Spleen (tissue), 11 donors: ENCODE data around the gene LPCAT1. TPM values are rescaled to one million over a fixed set of nuclear protein-coding genes. Genes with fewer than 3 reads are reported as not detected.

Experiments
- DNase-seq: peaks from one replicate; pipeline ENCODE4 v3.0.0-alpha.2; 2020
- H3K27ac ChIP-seq, 8 donors: fragments of 200-600 bp; sonication (generic) in 7 of 8; 1 replicate in 4 of 8; 2 replicates in 4 of 8; pipeline versions ENCODE4 v1.5.0 to v1.8.0; 2016 to 2021; ENCODE audit warnings: inconsistent platforms in 4 of 8, mild to moderate bottlenecking in 4 of 8, moderate library complexity in 1 of 8
- H3K27me3 ChIP-seq, 7 donors: fragments of 200-600 bp; sonication (generic) in 6 of 7; replicated peaks in 1 of 7; 1 replicate in 4 of 7; 2 replicates in 3 of 7; pipeline versions ENCODE4 v1.5.0 to v1.8.0; 2016 to 2021; ENCODE audit warnings: inconsistent platforms in 3 of 7, mild to moderate bottlenecking in 1 of 7
- H3K36me3 ChIP-seq, 6 donors: fragments of 200-600 bp; sonication (generic) in 5 of 6; 1 replicate in 4 of 6; 2 replicates in 2 of 6; pipeline versions ENCODE4 v1.5.0 to v1.8.0; 2016 to 2021; ENCODE audit warnings: inconsistent platforms in 2 of 6
- H3K4me1 ChIP-seq, 6 donors: fragments of 200-600 bp; sonication (generic) in 5 of 6; 1 replicate in 3 of 6; 2 replicates in 3 of 6; pipeline versions ENCODE4 v1.5.0 to v1.8.0; 2016 to 2021; ENCODE audit warnings: inconsistent platforms in 3 of 6
- H3K4me3 ChIP-seq, 8 donors: fragments of 200-600 bp; sonication (generic) in 7 of 8; 1 replicate in 4 of 8; 2 replicates in 4 of 8; pipeline versions ENCODE4 v1.5.0 to v1.8.0; 2016 to 2021; ENCODE audit warnings: inconsistent platforms in 4 of 8, mild to moderate bottlenecking in 4 of 8, moderate library complexity in 2 of 8
- H3K9me3 ChIP-seq, 8 donors: fragments of 200-600 bp; sonication (generic) in 7 of 8; 1 replicate in 4 of 8; 2 replicates in 4 of 8; pipeline versions ENCODE4 v1.5.0 to v1.8.0; 2016 to 2021; ENCODE audit warnings: inconsistent platforms in 4 of 8
- POLR2A ChIP-seq, 3 donors: fragments of 450-650 bp; IDR thresholded peaks; one replicate each; pipeline ENCODE4 v1.5.1; 2017; ENCODE audit warnings: antibody characterized with exemption in 3 of 3, mild to moderate bottlenecking in 1 of 3
- POLR2AphosphoS5 ChIP-seq, 3 donors: sonication (generic); formaldehyde crosslinking; IDR thresholded peaks; one replicate each; pipeline ENCODE4 v1.5.1; 2017; ENCODE audit warnings: antibody characterized with exemption in 3 of 3
- WGBS, 5 donors: extraction: QIAGEN DNeasy Blood & Tissue Kit in 3 of 5; methylation state at CpG; one replicate each; pipeline versions ENCODE4 v1.1.5 to v1.1.7; 2013 to 2018; 5-methylcytosine and 5-hydroxymethylcytosine counted together
- intact Hi-C: fragments of 100-400 bp; cut with DNase I; formaldehyde crosslinking; loops from one replicate; pipeline ENCODE4 v1.15.0; 2023; ENCODE audit warnings: low total_unique reads
- polyA plus RNA-seq, 3 donors: library from polyadenylated mRNA; stranded (reverse); fragments of 200-250 nt; gene quantifications; one replicate each; pipeline ENCODE4 v1.2.1, GENCODE V29; 2013
- total RNA-seq, 7 donors: library from RNA; depleted of rRNA in 3 of 7; stranded (reverse); fragments of >200 nt in 3 of 7; fragmentation: NEBNext Ultra II Directional in 4 of 7; extraction: Animal tissue kit (Norgen Biotek cat#: 25700) in 4 of 7; gene quantifications; one replicate each; pipeline versions ENCODE4 v1.1.0 to v1.2.1, GENCODE V29; 2016 to 2021
- TF ChIP-seq, protein P1 (sequence below), 11 experiments: fragments of 200-600 bp in 7 of 11; fragments of 450-650 bp in 4 of 11; sonication (generic) in 4 of 11; IDR thresholded peaks in 8 of 11; conservative IDR thresholded peaks in 3 of 11; 1 replicate in 7 of 11; 2 replicates in 4 of 11; pipeline versions ENCODE4 v1.4.0 to v1.8.0; 2016 to 2021; ENCODE audit warnings: antibody characterized with exemption in 11 of 11, inconsistent platforms in 4 of 11, mild to moderate bottlenecking in 1 of 11
- donor health status: healthy with polysubstance abuse.
- donor health status: DM: no; HTN: no; CAD: no; lungs with moderate emphysema.
- donor health status: DM: no; HTN: no; CAD: no.
- donor health status: Bipolar disorder and iron deficiency.
- donor health status: healthy.
- donor health status: DM: no; HTN: no; CAD: no.
- donor health status: DM: yes; HTN: yes; CAD: no.

LPCAT1 gene
- total and polyA plus RNA-seq, 10 donors = 52.2 to 322 (median 174) TPM

DNA sequence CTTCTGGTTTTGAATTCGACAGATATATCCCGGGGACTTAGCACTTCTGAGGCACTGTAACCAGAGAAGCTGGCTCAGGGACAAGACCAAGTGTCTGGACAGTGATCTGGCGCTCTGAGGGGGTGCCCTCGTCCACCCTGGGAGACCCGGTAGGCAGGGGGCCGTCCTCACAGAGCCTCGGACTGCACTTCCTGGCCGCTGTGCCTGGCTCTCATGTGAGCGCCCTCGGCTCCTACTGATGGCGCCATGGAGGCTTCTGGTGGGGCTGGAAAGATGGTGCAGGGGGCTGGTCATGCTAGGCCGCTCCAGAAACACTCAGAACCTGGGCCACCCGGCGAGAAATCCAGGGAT is 59.7 kb downstream of the LPCAT1 start:
- H3K27ac ChIP-seq = no peak overlapping the region
- 93 to 96% (median 96%) methylated on average over 13 to 14 of the region's 14 CpGs for WGBS, 5 donors
- TF ChIP-seq, protein P1, sequence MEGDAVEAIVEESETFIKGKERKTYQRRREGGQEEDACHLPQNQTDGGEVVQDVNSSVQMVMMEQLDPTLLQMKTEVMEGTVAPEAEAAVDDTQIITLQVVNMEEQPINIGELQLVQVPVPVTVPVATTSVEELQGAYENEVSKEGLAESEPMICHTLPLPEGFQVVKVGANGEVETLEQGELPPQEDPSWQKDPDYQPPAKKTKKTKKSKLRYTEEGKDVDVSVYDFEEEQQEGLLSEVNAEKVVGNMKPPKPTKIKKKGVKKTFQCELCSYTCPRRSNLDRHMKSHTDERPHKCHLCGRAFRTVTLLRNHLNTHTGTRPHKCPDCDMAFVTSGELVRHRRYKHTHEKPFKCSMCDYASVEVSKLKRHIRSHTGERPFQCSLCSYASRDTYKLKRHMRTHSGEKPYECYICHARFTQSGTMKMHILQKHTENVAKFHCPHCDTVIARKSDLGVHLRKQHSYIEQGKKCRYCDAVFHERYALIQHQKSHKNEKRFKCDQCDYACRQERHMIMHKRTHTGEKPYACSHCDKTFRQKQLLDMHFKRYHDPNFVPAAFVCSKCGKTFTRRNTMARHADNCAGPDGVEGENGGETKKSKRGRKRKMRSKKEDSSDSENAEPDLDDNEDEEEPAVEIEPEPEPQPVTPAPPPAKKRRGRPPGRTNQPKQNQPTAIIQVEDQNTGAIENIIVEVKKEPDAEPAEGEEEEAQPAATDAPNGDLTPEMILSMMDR (IDR thresholded peaks at IDR 0.05 in 8 of 11, conservative IDR thresholded peaks at IDR 0.05 in 3 of 11) = no peak
- peak in 2 of 3 donors; percentile 15 to 50 for TF ChIP-seq POLR2AphosphoS5 (IDR thresholded peaks at IDR 0.05)
- H3K9me3 ChIP-seq = no peaks in the 10 kb centered on the region
- peaks cover 3 to 95% (median 81%) of the 10 kb centered on the region in 6 donors for H3K36me3 ChIP-seq
- H3K27me3 ChIP-seq = no peaks in the 10 kb centered on the region
- H3K4me3 ChIP-seq = no peak overlapping the region
- intact Hi-C loops = no loop called here
- no peaks in the 10 kb centered on the region for H3K4me1 ChIP-seq
- no peak for DNase-seq

DNA sequence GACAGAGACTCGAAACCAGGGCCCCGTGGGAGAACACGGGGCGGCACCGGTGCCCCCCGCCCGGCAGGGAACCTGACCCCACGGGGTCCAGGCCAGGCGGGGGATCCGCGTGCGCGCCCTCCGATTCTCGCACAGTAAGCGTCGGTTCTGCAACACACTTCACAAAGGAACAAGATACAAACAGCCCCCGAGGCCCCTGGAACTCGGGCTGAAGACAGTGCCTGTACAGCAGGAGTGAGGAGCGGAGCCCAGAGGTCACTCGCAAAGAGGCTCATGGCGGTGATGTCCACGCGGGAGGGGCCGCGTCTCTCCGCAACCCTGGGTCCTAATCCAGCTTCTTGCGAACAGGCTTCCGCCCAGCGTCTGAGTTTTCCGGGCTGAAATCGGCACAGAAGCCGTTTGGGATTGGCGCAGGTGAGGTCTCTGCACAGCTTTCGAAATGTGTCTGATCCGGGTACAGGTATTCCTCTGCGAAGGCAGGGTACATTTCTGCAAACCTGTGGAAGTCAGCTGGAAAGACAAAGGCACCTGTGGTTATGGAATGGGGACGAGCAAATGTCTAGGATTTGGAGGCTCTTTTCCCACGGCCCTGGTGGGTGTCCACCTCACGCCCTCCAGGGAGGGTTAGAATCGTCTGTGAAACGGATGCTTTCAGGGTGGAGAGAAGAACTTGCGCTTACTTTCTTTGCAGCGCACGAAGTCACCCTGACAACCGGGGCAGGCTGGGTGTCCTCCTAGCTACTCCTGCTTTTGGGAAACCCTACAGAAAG is 60.2 kb downstream of the LPCAT1 start:
- TF ChIP-seq, protein P1 (IDR thresholded peaks at IDR 0.05 in 8 of 11, conservative IDR thresholded peaks at IDR 0.05 in 3 of 11) = no peak
- TF ChIP-seq POLR2A (IDR thresholded peaks at IDR 0.05) = no peak
- TF ChIP-seq POLR2AphosphoS5 (IDR thresholded peaks at IDR 0.05) = peak in 2 of 3 donors; percentile 41 to 63
- Histone ChIP-seq H3K36me3 (peaks cover 3 to 90% (median 75%) of the 10 kb centered on the region in 6 donors), H3K27ac (no peak overlapping the region), H3K4me3 (no peak overlapping the region), H3K27me3 (no peaks in the 10 kb centered on the region), H3K4me1 (no peaks in the 10 kb centered on the region), H3K9me3 (no peaks in the 10 kb centered on the region)
- no peak for DNase-seq
- 96 to 97% (median 96%) methylated on average over 36 to 46 of the region's 46 CpGs for WGBS, 5 donors
- intact Hi-C loops = no loop called here

- DNase-seq = no peak
- Histone ChIP-seq H3K4me3 (no peak overlapping the region), H3K9me3 (peaks cover 0 to 7% (median 0%) of the 10 kb centered on the region in 8 donors), H3K36me3 (peaks cover 3 to 78% (median 64%) of the 10 kb centered on the region in 6 donors), H3K27ac (no peak overlapping the region), H3K27me3 (no peaks in the 10 kb centered on the region), H3K4me1 (no peaks in the 10 kb centered on the region)
- intact Hi-C loops = no loop called here
- WGBS, 5 donors = 87 to 93% (median 89%) methylated on average over 20 of the region's 20 CpGs
- TF ChIP-seq POLR2AphosphoS5 (IDR thresholded peaks at IDR 0.05) = peak; percentile 43 to 70 (median 51)
- TF ChIP-seq, protein P1 (IDR thresholded peaks at IDR 0.05 in 8 of 11, conservative IDR thresholded peaks at IDR 0.05 in 3 of 11) = no peak
Measured at GRCh38 chr5:1462358-1462757, 61.4 kb downstream of the LPCAT1 start.

- Histone ChIP-seq H3K27me3 (no peaks in the 10 kb centered on the region), H3K36me3 (peaks cover 3 to 69% (median 54%) of the 10 kb centered on the region in 6 donors), H3K9me3 (peaks cover 0 to 16% (median 8%) of the 10 kb centered on the region in 8 donors), H3K4me1 (no peaks in the 10 kb centered on the region), H3K4me3 (no peak overlapping the region), H3K27ac (no peak overlapping the region)
- WGBS, 5 donors = 97 to 98% (median 97%) methylated on average over 10 of the region's 10 CpGs
- DNase-seq = no peak
- TF ChIP-seq, protein P1 (IDR thresholded peaks at IDR 0.05 in 8 of 11, conservative IDR thresholded peaks at IDR 0.05 in 3 of 11) = no peak
- TF ChIP-seq POLR2AphosphoS5 (IDR thresholded peaks at IDR 0.05) = peak; percentile 6 to 65 (median 41)
- intact Hi-C loops = no loop called here
Measured at GRCh38 chr5:1461396-1461795, 62.4 kb downstream of the LPCAT1 start.
